VCaP (cell line): ENCODE data around the gene C1QTNF3.

Experiments
- H3K27ac ChIP-seq: fragments of 450-650 bp; 2 replicates; pipeline ENCODE4 v1.5.1; 2017
- CTCF ChIP-seq: fragments of 450-650 bp; conservative IDR thresholded peaks from 2 replicates; pipeline ENCODE4 v1.5.1; 2017; ENCODE audit warnings: mild to moderate bottlenecking, moderate library complexity

Gene C1QTNF3

DNA sequence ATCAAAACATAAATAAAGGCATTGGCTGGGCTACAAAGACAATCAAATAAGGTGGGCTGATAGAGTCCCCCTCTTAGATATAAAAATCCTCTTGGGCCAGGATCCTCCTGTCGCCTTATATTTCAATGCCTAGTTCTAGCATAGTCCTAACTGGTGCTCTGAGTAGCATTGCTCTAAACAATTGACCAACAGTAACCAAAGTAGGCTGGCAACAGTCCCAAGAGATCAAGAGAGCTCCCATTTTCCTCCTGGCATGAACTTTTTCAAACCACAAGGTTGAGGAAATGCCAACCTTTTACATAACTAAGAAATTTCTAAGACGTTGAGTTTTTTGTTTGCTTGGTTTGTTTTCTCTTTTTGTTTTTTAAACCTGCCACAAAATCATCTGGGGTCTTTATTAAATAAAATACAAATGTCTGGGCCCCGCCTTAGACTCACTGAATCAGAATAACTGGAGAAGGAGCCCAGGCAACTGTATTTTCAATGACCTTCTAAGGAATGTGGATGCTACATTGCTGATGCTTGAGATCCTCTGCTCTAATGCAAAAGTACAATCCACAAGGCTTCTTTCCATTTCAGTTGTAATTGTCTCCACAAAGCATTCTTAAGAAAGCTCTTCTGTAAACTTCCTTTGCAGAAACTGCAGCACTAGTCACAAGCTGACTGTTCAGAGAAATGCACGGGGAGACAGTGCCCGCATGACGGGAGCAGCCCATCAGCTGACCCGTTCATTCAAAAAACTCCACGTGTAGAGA, 61.4 kb downstream of the C1QTNF3 start:
- no peak for TF ChIP-seq CTCF
- H3K27ac ChIP-seq = no peak overlapping the region

DNA sequence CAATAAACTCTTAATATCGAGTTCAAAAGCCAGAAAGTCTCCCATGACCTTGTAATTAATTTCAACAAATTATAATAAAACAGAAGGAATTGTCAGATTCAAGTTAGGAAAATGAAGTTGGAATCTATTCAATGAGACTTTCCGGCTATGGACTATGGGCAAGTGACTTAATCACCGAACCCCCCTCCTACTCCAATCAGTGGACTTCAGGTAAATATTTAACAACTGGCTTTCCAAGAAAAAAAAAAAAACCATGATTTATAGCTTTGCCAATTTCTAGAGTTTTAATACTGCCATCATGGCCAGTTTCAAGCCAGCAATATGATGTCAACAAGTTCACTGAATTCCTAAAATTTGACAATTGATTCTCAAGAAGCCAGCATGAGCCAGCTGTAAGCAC, 63.0 kb downstream of the C1QTNF3 start:
- no peak for TF ChIP-seq CTCF
- no peak overlapping the region for H3K27ac ChIP-seq

GRCh38 chr5:33978306-33978705, 64.7 kb downstream of the C1QTNF3 start:
- H3K27ac ChIP-seq = no peak overlapping the region
- TF ChIP-seq CTCF = no peak

GRCh38 chr5:33976307-33976706, 66.7 kb downstream of the C1QTNF3 start:
- TF ChIP-seq CTCF = no peak
- peak overlapping the region; percentile 48 for H3K27ac ChIP-seq

DNA sequence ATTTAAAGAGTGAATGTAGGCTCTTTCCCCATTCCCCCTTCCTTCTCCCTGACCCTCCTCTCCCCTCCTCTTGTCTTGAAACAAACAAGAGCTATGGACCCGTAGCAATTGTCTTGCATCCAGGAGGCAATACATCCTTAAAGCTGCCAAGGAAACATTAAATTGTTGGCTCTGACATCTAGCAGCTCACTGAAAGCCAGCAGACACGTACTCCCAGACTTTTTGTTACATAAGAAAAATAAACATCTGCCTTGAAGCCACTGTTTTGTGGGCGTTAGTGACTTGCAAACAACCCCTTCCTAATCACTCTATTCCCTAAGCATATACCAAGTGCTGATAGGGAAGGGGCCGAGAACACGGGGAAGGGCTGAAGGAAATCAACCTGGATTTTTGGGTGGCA, 67.2 kb downstream of the C1QTNF3 start:
- H3K27ac ChIP-seq = peak overlapping the region; percentile 48
- TF ChIP-seq CTCF = no peak

GRCh38 chr5:33973271-33973670, 69.7 kb downstream of the C1QTNF3 start:
- H3K27ac ChIP-seq = no peak overlapping the region
- TF ChIP-seq CTCF = no peak

- H3K27ac ChIP-seq = no peak overlapping the region
- TF ChIP-seq CTCF = peak; percentile 83
These were observed 73.2 kb downstream of the C1QTNF3 start for GRCh38 chr5:33969572-33970452.
